Left renal cortex interstitium (tissue), 4 donors: ENCODE data around the gene CDH22. TPM values are rescaled to one million over a fixed set of nuclear protein-coding genes. Genes with fewer than 3 reads are reported as not detected.

ENCODE experiments used
- DNase-seq, 4 donors: peaks; one replicate each; pipeline ENCODE4 v3.0.0-alpha.2; 2013; ENCODE audit warnings: low read depth in 4 of 4, low spot score in 2 of 4, missing footprints in 1 of 4
- polyA plus RNA-seq, 4 donors: library from polyadenylated mRNA; unstranded; fragments of 120-200 nt; gene quantifications; one replicate each; pipeline ENCODE4 v1.2.1, GENCODE V29; 2013; ENCODE audit not compliant: insufficient read length in 4 of 4

Gene CDH22
- polyA plus RNA-seq, 4 donors = 0.05 TPM; not detected in 2

DNA sequence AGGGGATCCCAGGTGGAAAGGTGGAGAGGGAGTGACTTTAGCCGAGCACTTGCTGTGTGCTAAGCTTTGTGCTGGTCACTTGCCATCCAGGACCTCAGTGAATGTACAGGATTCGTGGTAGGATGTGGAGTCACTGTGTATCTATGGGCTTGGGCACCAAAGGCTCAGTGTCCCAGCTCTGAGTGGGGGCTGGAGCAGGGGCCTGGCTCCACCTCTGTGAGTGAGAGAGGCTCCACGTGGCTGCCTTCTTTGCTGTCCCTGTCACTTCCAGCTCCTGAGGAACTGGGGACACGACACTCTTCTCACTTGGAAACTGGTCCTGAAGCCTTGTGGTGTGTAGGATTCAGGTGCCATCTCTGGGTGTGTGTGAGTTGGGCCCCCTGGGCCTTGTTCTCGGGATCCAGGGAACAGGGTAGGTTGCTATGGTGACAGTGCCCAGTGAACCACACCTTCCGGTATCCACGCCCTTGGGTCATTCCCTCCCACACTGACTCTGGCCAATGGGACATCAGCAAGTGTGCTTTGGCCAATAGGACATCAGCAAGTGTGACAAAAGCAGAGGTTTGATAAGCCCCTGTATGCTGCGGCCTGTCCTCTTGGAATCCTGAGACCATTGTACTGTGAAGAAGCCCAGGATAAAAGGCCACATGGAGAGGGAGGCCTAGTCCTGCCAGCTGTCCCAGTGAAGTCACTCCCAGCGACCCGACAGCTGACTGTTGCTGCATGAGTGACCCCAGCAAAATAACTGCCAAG is 87.7 kb downstream of the CDH22 start:
- DNase-seq = peak in 2 of 4 donors; percentile 11 to 33

DNA sequence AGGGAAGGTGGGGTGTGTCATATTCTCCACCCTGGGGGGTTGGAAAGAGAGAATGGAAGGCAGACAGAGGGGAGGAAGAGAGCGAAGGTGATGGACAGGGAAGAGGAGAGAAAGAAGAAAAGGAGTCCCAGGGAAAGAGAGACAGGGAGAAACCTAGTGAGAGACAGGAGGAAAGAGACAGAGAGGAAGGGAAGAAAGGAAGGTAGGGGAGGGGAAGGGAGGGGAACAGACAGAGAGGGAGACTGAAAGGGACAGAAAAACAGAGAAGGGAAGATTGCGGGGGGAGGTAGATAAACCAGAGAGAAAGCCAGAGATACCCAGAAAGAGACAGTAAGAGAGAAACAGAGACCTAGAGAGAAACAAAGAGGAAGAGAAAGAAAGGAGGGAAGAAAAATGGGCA is 88.4 kb downstream of the CDH22 start:
- DNase-seq = no peak

DNA sequence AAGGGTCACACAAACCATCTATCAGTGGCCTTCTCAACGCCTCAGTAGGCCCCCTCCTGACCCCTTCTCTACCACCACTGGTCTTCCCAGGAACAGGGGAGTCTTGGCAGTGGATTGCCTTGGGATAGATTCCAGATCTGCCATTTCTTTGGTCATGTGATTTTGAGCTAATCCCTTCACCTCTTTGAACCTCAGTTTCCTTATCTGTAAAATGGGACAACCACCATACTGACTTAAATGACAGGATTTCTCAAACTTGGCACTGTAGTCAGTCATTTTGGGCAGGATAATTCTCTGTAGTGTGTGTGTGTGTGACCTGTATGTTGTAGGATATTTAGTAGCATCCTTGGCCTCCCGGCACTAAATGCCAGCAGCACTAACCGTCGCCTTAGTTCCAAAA is 89.1 kb downstream of the CDH22 start:
- DNase-seq = no peak

DNA sequence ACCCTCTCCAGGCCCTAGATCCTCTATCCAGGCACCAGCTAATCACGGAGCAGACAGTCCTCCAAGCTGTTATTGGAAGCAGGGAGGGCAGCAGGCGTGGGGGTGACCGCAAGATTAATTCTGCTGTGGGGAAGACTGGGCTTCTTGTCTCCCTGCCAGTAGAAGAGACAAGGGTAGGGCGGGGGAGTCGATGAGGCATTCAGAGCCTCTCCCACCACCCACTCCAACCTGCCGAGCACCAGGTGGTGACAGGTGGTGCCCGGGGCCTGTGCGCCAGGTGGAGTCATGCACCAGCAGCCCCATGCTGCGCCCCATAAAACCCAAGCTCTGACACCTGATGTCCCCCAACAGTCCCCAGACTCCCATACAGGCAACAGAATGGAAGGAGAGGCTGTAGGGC is 89.6 kb downstream of the CDH22 start:
- no peak for DNase-seq

DNA sequence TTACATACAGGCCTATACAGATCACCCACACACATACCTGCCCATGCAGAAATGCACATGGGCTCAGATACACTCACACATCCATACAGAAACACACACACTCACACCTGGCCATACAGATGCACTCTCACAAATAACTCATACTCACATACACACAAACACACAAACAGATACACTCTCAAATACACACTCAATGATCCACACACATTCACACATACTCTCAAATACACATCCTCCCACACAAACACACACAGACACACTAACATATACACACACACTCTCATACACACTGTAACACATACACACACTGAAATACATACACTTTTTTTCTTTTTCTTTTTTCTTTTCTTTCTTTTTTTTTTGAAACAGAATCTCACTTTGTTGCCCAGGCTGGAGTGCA is 90.7 kb downstream of the CDH22 start:
- no peak for DNase-seq

DNA sequence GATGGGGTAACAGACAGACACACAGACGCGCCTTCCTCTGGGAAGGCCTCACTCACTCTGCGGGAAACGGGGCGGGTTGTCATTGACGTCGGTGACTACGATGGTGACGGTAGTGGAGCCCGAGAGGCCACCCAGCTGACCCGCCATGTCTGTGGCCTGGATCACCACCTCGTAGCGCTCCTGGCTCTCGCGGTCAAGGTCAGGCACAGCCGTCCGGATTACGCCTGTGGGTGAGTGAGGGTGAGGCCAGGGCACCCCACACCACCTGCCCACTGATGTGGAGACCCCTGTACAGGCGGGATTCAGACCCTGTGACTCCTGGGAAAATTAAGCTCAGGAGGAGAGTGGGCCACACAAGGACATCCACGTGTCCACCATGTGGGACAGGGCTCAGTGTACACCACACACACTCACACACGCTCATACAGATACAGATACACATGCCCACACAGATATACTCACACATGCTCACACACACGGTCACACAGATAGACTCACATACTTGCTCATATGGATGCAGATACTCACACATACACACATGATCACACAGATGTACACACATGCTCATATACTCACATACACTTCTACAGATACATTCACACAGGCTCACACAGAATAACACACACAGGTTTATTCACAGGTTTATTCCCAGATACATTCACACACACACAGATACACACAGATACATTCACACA is 91.4 kb downstream of the CDH22 start:
- no peak for DNase-seq

DNA sequence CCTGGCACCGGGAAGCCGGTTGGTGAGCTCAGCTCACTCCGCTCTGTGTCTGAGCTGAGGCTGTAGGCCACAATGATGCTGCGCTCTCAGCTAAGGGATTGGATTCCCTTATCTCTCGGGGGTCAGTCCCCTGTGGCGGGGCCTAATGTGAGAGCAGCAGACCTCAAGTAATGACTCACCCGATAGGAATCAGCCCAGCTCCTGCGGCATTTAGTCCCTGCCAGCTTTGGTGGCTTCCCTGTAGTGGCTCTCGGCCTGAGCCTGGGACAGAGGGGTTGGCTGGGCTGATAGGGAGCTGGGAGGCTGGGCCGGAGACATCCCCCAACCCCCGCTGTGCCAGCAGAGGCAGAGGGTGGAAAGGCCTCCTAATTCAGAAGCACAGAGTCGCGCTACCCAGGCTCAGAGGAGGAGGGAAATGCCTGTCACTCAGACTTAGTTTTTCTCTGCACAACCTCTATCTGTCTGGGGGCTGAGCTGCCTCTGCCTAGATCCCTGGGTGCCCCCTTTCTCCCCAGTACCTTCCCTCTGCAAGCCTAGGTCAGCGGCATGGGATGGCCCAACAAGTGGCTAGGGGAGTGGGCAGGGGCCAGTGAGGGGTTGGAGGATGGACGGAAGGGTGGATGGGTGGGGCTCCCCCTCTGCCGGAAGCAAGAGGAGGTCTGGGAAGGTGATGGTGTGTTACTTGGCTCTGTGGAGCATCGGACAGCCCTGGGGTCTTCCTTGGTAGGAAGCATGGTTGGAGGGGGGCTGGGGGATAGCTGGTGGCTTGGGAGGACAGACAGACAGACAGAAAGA is 92.2 kb downstream of the CDH22 start:
- DNase-seq = no peak

DNA sequence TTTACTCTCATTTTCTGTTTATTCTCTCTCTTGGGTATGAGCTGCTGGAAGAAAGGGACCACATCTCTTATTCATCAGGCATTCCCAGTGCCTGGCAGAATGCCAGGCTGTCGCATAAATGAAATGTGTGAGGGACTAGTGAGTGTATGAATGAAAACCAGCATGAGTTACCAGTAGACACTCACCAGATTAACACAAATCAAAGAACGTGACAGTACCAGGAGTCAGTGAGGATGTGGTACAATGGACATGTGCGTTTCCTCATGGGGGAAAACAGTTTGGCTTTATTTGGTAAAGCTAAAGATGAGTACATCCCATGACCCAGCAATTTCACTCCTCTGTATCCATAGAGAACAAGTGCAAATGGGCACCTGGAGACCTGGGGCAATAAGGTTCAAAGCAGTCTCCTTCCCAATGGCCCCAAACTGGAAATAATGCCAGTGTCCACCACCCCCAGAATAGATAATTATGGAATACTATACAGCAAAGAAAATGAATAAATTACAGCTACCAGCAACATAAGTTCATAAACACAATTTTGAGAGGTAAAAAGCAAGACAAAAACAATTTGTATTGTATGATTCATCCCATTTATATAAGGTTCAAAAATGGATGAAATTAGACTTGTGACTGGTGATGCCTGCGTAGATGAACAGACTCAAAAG is 93.3 kb downstream of the CDH22 start:
- no peak for DNase-seq

DNA sequence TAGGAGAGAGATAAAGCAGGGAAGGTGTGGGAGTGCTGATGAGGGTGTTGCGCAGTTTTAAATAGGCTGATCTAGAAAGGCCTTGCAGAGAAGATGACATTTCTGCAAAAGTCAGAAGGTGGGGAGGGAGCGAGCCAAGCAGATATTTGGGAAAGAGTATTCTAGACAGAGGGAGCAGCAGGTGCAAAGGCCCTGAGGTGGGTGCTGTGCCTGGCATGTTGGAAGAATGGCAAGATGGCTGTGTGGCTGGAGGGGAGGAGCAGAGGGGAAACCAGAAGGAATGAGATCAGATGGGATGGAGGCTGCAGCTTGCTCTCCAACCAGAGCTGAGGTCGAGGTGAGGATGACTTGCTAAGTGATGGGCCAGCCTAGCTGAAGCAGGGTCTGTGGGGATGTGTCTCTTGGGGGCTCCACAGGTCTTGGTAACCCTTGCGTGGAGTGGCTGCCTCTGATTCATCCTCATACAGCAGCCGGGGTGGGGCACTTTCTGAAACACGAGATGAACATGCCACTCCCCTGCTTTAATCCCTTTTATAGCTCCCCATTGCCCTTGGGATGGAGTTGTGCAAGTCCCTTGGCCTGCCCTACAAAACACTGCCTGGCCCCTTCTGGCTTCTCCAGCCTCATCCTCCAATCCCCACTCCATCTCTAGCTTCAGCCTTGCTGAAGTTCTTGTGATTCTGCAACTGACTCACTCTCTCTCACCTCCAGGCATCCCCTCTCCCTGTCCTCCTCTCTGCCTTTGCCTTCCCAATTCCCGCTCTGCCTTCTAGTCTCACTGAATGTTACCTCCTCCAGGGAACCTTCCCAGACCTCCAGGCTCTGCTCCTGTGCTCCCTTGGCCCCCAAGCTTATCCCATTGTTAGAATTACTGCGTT is 94.1 kb downstream of the CDH22 start:
- no peak for DNase-seq

DNA sequence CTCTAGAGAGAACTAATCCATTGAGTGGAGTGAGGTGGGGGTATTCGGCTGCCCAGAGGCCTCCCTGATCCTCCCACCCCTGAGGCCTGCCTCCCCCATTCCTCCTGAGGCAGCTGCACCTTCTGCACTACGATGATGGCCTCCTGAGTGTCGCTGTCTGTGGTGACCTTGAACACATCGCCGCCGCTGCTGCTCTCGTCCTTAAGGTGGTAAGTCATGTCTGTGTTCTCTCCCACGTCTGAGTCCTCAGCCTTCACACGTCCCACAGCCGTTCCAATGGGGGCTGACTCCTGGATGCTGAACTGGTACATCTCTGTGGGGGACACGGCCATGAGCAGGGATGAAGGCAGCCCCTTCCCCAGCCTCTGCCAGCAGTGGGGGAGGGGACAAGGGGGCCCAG is 95.4 kb downstream of the CDH22 start:
- no peak for DNase-seq

DNA sequence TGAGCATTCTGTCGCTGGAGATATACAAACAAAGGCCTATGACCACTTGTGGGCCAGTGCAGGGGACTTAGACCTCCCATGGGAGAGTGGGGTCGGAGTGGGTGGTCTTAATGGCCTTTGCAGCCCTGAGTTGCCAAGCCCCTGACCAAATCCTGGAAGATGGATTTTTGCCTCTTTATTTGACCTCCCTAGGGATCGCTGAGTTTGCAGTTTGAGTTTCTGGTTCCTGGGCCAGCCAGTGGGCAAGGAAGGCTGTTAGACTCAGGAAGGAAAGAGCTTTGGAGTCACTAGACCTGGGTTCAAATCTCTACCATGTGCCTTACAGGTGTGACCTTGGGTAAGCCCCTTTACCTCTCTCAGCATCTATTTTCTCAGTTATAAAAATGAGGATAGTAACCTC is 96.0 kb downstream of the CDH22 start:
- no peak for DNase-seq

DNA sequence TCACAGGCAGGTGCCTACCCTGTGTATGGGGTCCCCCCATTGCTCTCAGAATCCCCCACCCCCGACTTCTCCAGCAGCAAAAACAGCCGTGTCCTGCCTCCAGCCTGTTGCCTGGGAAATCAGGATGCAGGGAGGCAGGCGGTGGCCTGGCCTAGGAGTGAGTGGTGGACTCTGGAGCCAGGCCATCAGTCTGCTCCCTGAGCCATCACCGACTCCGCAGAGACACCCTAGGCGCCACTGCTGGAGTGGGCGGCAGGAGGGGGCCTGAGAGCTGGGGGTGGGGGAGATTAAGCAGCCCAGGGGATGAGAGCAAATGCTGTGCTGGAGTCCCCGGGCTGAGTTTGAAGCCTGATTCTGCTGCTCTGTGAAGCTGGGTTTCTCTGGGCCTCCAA is 97.0 kb downstream of the CDH22 start:
- no peak for DNase-seq

DNA sequence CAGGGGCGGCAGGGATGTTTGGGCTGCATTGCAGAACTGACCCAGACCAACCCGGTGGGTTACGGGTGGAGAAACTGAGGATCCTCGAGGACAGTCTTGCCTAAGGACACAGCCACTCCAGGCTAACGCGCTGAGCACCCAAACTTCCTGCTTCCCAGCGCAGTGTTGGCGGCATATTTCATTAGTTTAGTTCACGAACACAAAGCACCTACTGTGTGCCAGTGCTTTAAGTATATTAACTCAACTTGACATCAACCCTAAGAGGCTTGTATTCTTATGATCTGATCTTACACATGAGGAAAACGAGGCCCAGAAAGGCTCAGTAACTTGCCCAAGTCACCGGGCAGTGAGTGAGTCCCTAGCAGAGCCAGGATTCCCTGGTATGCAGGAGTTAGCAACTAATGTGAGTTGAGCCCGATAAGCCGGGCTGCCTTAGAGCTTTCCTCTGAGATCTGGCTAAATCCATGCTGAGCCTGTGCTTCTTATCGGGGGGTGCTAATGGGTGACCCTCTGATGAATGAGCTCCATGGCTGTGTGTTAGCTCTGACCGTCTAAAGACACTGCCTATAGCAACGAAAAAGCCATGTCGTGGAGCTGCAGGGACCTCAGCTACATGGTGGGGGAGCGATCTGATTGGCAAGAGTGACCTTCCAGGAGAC is 97.5 kb downstream of the CDH22 start:
- DNase-seq = no peak

DNA sequence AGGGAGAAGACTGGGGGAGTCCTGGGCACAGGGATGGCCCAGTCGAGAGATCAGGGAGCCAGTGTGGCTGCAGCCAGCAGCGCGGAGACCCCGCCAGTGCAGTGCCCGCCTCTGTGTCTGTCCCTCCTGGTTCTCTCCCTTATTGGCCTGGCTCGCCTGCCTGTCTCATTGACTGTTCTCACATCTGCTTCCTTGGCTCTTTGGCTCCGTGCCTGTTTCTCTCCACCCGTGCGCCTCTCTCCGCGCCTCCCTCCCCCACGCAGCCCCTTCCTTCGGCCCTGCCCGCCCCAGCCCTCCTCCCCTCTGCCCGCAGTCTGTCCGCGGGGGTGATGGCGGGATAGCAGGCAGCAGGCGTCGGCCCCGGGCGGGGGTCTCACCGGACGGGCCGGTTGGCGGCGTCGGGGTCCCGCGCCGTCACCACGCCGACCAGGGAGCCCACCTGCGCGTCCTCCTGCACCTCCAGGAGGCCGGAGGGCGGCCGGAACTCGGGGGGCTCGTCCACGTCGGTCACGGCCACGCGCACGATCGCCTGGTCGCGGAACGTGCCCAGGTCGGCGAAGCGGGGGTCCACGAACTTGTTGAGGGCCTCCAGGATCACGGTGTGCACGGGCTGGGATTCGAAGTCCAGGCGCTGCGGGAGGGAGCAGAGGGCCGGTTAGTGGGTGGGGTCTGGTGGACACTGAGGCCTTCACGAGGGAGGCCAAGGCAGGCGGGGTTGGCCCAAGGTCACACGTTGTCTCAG is 98.2 kb downstream of the CDH22 start:
- DNase-seq = no peak

DNA sequence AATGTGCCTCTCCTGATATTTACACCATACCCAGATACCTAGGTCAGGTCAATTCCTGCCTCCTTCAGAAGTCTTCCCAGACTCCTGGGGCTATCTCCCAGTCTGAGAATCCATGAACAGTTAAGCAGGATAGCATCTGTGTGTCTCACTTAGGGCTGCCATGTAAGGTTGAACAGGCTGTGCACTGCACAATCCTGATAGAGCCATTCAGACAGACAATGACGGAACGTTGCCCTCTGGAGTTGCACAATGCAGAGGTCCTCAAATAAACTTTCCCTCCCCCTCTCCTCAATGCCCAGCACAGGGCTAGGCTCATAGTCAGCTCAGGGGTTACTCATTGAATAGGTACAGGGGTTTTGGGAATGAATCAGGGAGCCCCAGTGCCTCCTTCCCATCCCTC is 100.5 kb downstream of the CDH22 start:
- DNase-seq = no peak

DNA sequence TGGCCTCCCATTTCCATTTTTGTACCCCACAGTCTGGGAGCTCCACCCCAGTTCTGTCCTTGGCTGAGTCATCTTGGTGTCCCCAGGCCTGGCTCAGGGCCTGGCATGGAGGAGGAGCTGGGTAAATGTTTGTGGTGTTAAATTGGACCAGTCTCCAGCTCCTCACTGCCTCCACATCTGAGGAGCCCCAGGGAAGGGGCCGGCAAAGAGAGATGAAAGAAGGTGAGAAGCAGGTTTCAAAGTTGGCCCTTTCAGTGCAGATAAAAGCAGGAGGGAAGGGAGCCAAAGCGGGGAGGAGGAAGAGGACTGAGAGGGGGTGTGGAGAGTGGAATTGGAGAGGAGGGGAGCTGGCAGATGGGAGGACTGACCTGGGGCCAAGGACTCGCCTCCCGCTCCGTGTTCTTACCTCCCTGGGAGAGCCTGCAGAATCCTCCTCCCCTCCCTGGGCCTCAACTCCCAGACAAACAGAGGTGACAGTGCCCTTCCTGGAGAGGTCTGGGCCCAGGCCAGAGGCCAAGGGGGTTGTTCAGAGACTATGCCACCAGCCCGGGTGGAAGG is 101.2 kb downstream of the CDH22 start:
- DNase-seq = no peak

DNA sequence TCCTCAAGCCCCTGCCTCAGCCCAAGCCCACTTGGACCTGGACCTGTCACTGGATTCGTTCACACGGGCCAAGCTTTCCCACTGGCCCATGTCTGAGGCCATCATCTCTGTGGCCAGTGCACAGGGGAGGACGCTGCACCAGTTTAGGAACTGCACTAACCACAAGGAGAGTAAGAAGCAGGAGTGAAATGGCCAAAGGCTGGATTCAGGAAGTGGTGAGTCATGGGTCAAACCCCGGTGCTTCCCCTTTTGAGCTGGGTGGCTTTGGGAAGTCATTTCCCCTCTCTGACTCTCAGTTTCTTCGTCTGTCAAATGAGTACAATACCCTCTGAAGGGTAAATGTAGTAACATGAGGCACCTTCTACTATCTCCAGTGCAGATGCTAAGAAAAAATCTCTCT is 102.3 kb downstream of the CDH22 start:
- no peak for DNase-seq

DNA sequence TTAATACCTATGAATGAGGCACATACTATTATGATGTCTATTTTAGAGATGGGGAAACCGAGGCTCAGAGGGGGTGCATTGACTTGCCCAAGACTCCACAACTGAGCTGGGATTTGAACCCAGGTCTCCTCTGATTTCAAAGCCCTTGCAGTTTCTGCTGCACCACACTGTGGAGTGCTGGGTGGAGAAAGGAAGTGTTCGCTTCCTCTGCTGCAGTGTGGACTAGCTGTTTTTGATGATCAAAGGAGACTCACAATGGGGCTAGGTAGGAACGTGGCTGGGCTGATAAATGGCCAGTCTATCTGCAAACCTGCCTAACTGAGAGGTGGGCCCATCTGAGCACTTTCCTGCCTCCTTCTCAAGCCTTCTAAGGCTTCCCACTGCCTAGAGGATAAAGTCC is 102.9 kb downstream of the CDH22 start:
- DNase-seq = no peak
